WTC11 (cell line): ENCODE data around the gene LAMP2. TPM values are rescaled to one million over a fixed set of nuclear protein-coding genes. Genes with fewer than 3 reads are reported as not detected.

Experiments used
- ATAC-seq: fragments of 200-7000 bp; cut with Tn5 transposase; 2 replicates; pipeline ENCODE4 v1.10.0; 2021; ENCODE audit warnings: mild to moderate bottlenecking, moderate library complexity
- CTCF ChIA-PET: fragments of 300-600 bp; sonication (Branson Sonifier 250); formaldehyde crosslinking; loops from one replicate; lab custom pipeline; 2021; ENCODE audit warnings: antibody characterized with exemption; lab: Charles Lee
- POLR2A ChIA-PET: fragments of 350-600 bp; sonication (Branson Sonifier 250); formaldehyde crosslinking; loops from one replicate; lab custom pipeline; 2021; ENCODE audit warnings: antibody characterized with exemption; lab: Charles Lee
- DNase-seq: peaks from one replicate; pipeline ENCODE4 v3.0.0; 2021; ENCODE audit warnings: low spot score
- H3K27ac Mint-ChIP-seq: 2 replicates; pipeline ENCODE4 v1.8.0; 2021; ENCODE audit warnings: mixed read lengths
- H3K27me3 Mint-ChIP-seq: 2 replicates; pipeline ENCODE4 v1.8.0; 2021; ENCODE audit warnings: low read depth, mild to moderate bottlenecking, moderate library complexity, mixed read lengths
- H3K36me3 Mint-ChIP-seq: 2 replicates; pipeline ENCODE4 v1.8.0; 2021; ENCODE audit warnings: mixed read lengths
- H3K4me1 Mint-ChIP-seq: 2 replicates; pipeline ENCODE4 v1.8.0; 2022; ENCODE audit warnings: mixed read lengths
- H3K4me3 Mint-ChIP-seq: 2 replicates; pipeline ENCODE4 v1.8.0; 2021; ENCODE audit warnings: mild to moderate bottlenecking, moderate library complexity, mixed read lengths
- H3K9me3 Mint-ChIP-seq: 2 replicates; pipeline ENCODE4 v1.8.0; 2021; ENCODE audit warnings: mixed read lengths
- AR ChIP-seq: fragments of 250-450 bp; sonication (Bioruptor Pico); IDR thresholded peaks from 2 replicates; pipeline ENCODE4 v1.9.0; 2021; ENCODE audit warnings: mild to moderate bottlenecking
- CREB1 ChIP-seq: sonication (generic); formaldehyde crosslinking; IDR thresholded peaks from 2 replicates; pipeline ENCODE4 v1.8.0; 2023; ENCODE audit warnings: mild to moderate bottlenecking, missing genetic modification reagents
- CREM ChIP-seq: sonication (generic); formaldehyde crosslinking; IDR thresholded peaks from 2 replicates; pipeline ENCODE4 v1.8.1; 2022; ENCODE audit warnings: mild to moderate bottlenecking, missing genetic modification reagents, moderate library complexity
- ESRRA ChIP-seq: sonication (generic); formaldehyde crosslinking; IDR thresholded peaks from 2 replicates; pipeline ENCODE4 v1.8.1; 2022; ENCODE audit warnings: mild to moderate bottlenecking, missing genetic modification reagents, borderline replicate concordance
- FOXJ3 ChIP-seq: sonication (generic); formaldehyde crosslinking; IDR thresholded peaks from 2 replicates; pipeline ENCODE4 v1.9.0; 2021; ENCODE audit warnings: missing genetic modification reagents, mild to moderate bottlenecking, borderline replicate concordance
- GABPB1 ChIP-seq: sonication (generic); formaldehyde crosslinking; IDR thresholded peaks from 2 replicates; pipeline ENCODE4 v1.8.1; 2023; ENCODE audit warnings: mild to moderate bottlenecking, missing genetic modification reagents
- RELA ChIP-seq: sonication (generic); formaldehyde crosslinking; IDR thresholded peaks from 2 replicates; pipeline ENCODE4 v1.8.1; 2022; ENCODE audit warnings: missing genetic modification reagents, mild to moderate bottlenecking, borderline replicate concordance
- RORB ChIP-seq: fragments of 250-450 bp; sonication (Bioruptor Pico); IDR thresholded peaks from 2 replicates; pipeline ENCODE4 v1.9.0; 2021; ENCODE audit warnings: mild to moderate bottlenecking
- SMAD4 ChIP-seq: sonication (generic); formaldehyde crosslinking; IDR thresholded peaks from 2 replicates; pipeline ENCODE4 v1.8.0; 2022; ENCODE audit warnings: mild to moderate bottlenecking, missing genetic modification reagents
- STAT6 ChIP-seq: sonication (generic); formaldehyde crosslinking; conservative IDR thresholded peaks from 2 replicates; pipeline ENCODE4 v1.8.1; 2023; ENCODE audit warnings: mild to moderate bottlenecking, low read depth, missing genetic modification reagents, moderate library complexity
- TP53 ChIP-seq: sonication (generic); formaldehyde crosslinking; IDR thresholded peaks from 2 replicates; pipeline ENCODE4 v1.8.1; 2023; ENCODE audit warnings: mild to moderate bottlenecking, missing genetic modification reagents
- ZNF219 ChIP-seq: sonication (generic); formaldehyde crosslinking; IDR thresholded peaks from 2 replicates; pipeline ENCODE4 v1.8.0; 2023; ENCODE audit warnings: missing genetic modification reagents, mild to moderate bottlenecking, borderline replicate concordance
- ZNF263 ChIP-seq: sonication (generic); formaldehyde crosslinking; IDR thresholded peaks from 2 replicates; pipeline ENCODE4 v1.8.1; 2022; ENCODE audit warnings: low read depth, mild to moderate bottlenecking, moderate library complexity, missing genetic modification reagents
- ZNF396 ChIP-seq: fragments of 250-450 bp; sonication (Bioruptor Pico); IDR thresholded peaks from 2 replicates; pipeline ENCODE4 v1.8.0; 2021; ENCODE audit warnings: mild to moderate bottlenecking, moderate library complexity, borderline replicate concordance
- ZNF416 ChIP-seq: fragments of 250-450 bp; sonication (Bioruptor Pico); IDR thresholded peaks from 2 replicates; pipeline ENCODE4 v1.9.0; 2021; ENCODE audit warnings: mild to moderate bottlenecking, inconsistent platforms
- ZNF532 ChIP-seq: fragments of 250-450 bp; sonication (Bioruptor Pico); IDR thresholded peaks from 2 replicates; pipeline ENCODE4 v1.9.0; 2021; ENCODE audit warnings: mild to moderate bottlenecking, borderline replicate concordance
- total RNA-seq: library from RNA; stranded (reverse); gene quantifications from 3 replicates; pipeline ENCODE4 v1.2.3, GENCODE V29; 2021
- TF ChIP-seq, protein P1 (sequence below): fragments of 250-450 bp; sonication (Bioruptor Pico); IDR thresholded peaks from 2 replicates; pipeline ENCODE4 v1.9.0; 2021; ENCODE audit warnings: moderate library complexity, mild to moderate bottlenecking, inconsistent platforms, borderline replicate concordance
- TF ChIP-seq, protein P2 (sequence below): sonication (generic); formaldehyde crosslinking; IDR thresholded peaks from 2 replicates; pipeline ENCODE4 v1.8.1; 2022; ENCODE audit warnings: mild to moderate bottlenecking, missing genetic modification reagents, moderate library complexity, borderline replicate concordance
- TF ChIP-seq, protein P3 (sequence below): sonication (generic); formaldehyde crosslinking; IDR thresholded peaks from 2 replicates; pipeline ENCODE4 v1.8.0; 2022; ENCODE audit warnings: mild to moderate bottlenecking, missing genetic modification reagents
- TF ChIP-seq, protein P4 (sequence below): fragments of 250-450 bp; sonication (Bioruptor Pico); IDR thresholded peaks from 2 replicates; pipeline ENCODE4 v1.8.0; 2021; ENCODE audit warnings: mild to moderate bottlenecking
- TF ChIP-seq, protein P5 (sequence below): sonication (generic); formaldehyde crosslinking; IDR thresholded peaks from 2 replicates; pipeline ENCODE4 v1.8.1; 2023; ENCODE audit warnings: mild to moderate bottlenecking, missing genetic modification reagents, moderate library complexity

The LAMP2 gene
- total RNA-seq, 1 experiment from 2014 or later = 28.8 TPM

DNA sequence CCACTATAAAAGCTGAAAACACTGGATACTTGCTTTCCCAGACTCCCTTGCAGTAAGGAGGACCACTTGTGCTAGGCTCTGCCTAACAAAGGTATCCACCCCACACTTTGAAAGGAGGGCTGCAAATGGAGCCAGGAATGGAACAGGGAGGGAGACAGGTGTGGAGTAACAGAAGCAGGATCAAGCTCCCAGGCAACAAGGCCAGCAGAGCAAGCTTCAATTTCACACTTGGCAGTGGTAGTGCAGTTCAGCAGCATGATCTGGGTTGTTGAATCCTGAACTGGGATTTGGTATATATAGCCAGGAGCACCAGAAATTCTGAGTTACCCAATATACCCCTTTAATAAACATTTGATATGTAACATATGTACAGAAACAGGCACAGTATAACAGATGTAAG, 9.8 kb downstream of the LAMP2 start:
- H3K4me1 Mint-ChIP-seq = peaks cover 6% of the 10 kb centered on the region; the same call in 1 of the 2 replicates
- TF ChIP-seq ZNF532 (CRISPR knock-in tag) = no peak
- no peak for TF ChIP-seq SMAD4 (CRISPR knock-in tag)
- TF ChIP-seq ZNF396 (CRISPR knock-in tag) = no peak
- no peak for TF ChIP-seq ZNF263 (CRISPR knock-in tag)
- TF ChIP-seq, protein P1, sequence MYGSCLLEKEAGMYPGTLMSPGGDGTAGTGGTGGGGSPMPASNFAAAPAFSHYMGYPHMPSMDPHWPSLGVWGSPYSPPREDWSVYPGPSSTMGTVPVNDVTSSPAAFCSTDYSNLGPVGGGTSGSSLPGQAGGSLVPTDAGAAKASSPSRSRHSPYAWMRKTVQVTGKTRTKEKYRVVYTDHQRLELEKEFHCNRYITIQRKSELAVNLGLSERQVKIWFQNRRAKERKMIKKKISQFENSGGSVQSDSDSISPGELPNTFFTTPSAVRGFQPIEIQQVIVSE (CRISPR knock-in tag) = no peak
- no peak for TF ChIP-seq STAT6
- TF ChIP-seq ZNF416 (CRISPR knock-in tag) = no peak
- TF ChIP-seq TP53 = no peak
- TF ChIP-seq GABPB1 (CRISPR knock-in tag) = no peak
- TF ChIP-seq, protein P2, sequence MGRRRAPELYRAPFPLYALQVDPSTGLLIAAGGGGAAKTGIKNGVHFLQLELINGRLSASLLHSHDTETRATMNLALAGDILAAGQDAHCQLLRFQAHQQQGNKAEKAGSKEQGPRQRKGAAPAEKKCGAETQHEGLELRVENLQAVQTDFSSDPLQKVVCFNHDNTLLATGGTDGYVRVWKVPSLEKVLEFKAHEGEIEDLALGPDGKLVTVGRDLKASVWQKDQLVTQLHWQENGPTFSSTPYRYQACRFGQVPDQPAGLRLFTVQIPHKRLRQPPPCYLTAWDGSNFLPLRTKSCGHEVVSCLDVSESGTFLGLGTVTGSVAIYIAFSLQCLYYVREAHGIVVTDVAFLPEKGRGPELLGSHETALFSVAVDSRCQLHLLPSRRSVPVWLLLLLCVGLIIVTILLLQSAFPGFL (CRISPR knock-in tag) = no peak
- no peak for TF ChIP-seq AR (CRISPR knock-in tag)
- no peak overlapping the region for H3K27ac Mint-ChIP-seq
- POLR2A ChIA-PET = no interaction called here
- no peaks in the 10 kb centered on the region for H3K27me3 Mint-ChIP-seq
- no peak; the same call in 1 of the 2 replicates for ATAC-seq
- H3K9me3 Mint-ChIP-seq = no peaks in the 10 kb centered on the region
- no peak for DNase-seq
- peaks cover 1% of the 10 kb centered on the region; the same call in 1 of the 2 replicates for H3K36me3 Mint-ChIP-seq
- H3K4me3 Mint-ChIP-seq = no peak overlapping the region
- CTCF ChIA-PET = interaction anchor here (1.2 kb wide), 1 partner anchor 16 kb away, joined by 3 read pairs; no protein-coding TSS in a partner anchor

- DNase-seq = no peak
- Mint-ChIP-seq H3K27me3 (no peaks in the 10 kb centered on the region), H3K4me3 (no peak overlapping the region), H3K27ac (no peak overlapping the region), H3K36me3 (peaks cover 7% of the 10 kb centered on the region), H3K4me1 (peaks cover 6% of the 10 kb centered on the region; the same call in 1 of the 2 replicates), H3K9me3 (no peaks in the 10 kb centered on the region)
- ATAC-seq = no peak
- ChIA-PET POLR2A (interaction anchor here (0.6 kb wide), 1 partner anchor 17 kb away, joined by 3 read pairs; no protein-coding TSS in a partner anchor), CTCF (interaction anchor here (0.6 to 1.8 kb wide), 2 partner anchors 28 to 96 kb away, joined by 5 to 6 read pairs; partner anchors contain the start of gene ATP1B4)
- TF ChIP-seq, protein P3, sequence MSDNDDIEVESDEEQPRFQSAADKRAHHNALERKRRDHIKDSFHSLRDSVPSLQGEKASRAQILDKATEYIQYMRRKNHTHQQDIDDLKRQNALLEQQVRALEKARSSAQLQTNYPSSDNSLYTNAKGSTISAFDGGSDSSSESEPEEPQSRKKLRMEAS (CRISPR knock-in tag) = no peak
- TF ChIP-seq FOXJ3 (CRISPR knock-in tag) (no peak), RELA (CRISPR knock-in tag) (no peak), CREM (CRISPR knock-in tag) (no peak), ESRRA (CRISPR knock-in tag) (no peak), CREB1 (CRISPR knock-in tag) (no peak), ZNF416 (CRISPR knock-in tag) (no peak), RORB (CRISPR knock-in tag) (no peak), ZNF219 (CRISPR knock-in tag) (no peak)
- TF ChIP-seq, protein P4, sequence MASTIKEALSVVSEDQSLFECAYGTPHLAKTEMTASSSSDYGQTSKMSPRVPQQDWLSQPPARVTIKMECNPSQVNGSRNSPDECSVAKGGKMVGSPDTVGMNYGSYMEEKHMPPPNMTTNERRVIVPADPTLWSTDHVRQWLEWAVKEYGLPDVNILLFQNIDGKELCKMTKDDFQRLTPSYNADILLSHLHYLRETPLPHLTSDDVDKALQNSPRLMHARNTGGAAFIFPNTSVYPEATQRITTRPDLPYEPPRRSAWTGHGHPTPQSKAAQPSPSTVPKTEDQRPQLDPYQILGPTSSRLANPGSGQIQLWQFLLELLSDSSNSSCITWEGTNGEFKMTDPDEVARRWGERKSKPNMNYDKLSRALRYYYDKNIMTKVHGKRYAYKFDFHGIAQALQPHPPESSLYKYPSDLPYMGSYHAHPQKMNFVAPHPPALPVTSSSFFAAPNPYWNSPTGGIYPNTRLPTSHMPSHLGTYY (CRISPR knock-in tag) = no peak
- TF ChIP-seq, protein P5, sequence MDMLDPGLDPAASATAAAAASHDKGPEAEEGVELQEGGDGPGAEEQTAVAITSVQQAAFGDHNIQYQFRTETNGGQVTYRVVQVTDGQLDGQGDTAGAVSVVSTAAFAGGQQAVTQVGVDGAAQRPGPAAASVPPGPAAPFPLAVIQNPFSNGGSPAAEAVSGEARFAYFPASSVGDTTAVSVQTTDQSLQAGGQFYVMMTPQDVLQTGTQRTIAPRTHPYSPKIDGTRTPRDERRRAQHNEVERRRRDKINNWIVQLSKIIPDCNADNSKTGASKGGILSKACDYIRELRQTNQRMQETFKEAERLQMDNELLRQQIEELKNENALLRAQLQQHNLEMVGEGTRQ (CRISPR knock-in tag) = no peak
Observed at GRCh38 chrX:120457766-120458180, 11.3 kb downstream of the LAMP2 start.
